H1 (cell line): ENCODE data around the gene KCNMB2. TPM values are rescaled to one million over a fixed set of nuclear protein-coding genes. Genes with fewer than 3 reads are reported as not detected.

Source experiments
- CTCF ChIA-PET: fragments of 300-600 bp; sonication (Branson Sonifier 250); formaldehyde crosslinking; loops from one replicate; lab custom pipeline; 2021; ENCODE audit not compliant: partially characterized antibody; lab: Charles Lee
- POLR2A ChIA-PET: fragments of 300-600 bp; sonication (Branson Sonifier 250); formaldehyde crosslinking; loops from one replicate; lab custom pipeline; 2021; ENCODE audit warnings: inconsistent platforms; ENCODE audit not compliant: partially characterized antibody; lab: Charles Lee
- DNase-seq, 2 experiments: peaks; one replicate each; pipeline versions ENCODE4 v3.0.0 to v3.0.0-alpha.2; 2010 to 2022; ENCODE audit warnings: low spot score in 2 of 2, low read depth in 1 of 2, mixed read lengths in 1 of 2
- FAIRE-seq: peaks from 2 replicates; lab custom pipeline; 2011; peaks lifted over from hg19 to GRCh38; lab: Jason Lieb, UNC
- H2AFZ ChIP-seq: 2 replicates; pipeline ENCODE4 v1.8.1; 2012; ENCODE audit warnings: low read length, inconsistent platforms
- H2AK5ac ChIP-seq: 2 replicates; pipeline ENCODE4 v1.6.1; 2013; ENCODE audit warnings: low read depth, low read length
- H2BK120ac ChIP-seq: replicated peaks from 2 replicates; pipeline ENCODE3; 2013; ENCODE audit warnings: low read depth, low read length, inconsistent platforms
- H2BK12ac ChIP-seq: 2 replicates; pipeline ENCODE4 v1.6.1; 2013; ENCODE audit warnings: low read depth, low read length
- H2BK15ac ChIP-seq: 2 replicates; pipeline ENCODE4 v1.6.1; 2013; ENCODE audit warnings: low read length
- H2BK20ac ChIP-seq: 2 replicates; pipeline ENCODE4 v1.6.1; 2013; ENCODE audit warnings: low read length
- H2BK5ac ChIP-seq: 2 replicates; pipeline ENCODE4 v1.6.1; 2013; ENCODE audit warnings: low read depth, low read length
- H3K14ac ChIP-seq: 2 replicates; pipeline ENCODE4 v1.6.1; 2013; ENCODE audit warnings: inconsistent platforms; ENCODE audit not compliant: insufficient read length
- H3K18ac ChIP-seq: 2 replicates; pipeline ENCODE4 v1.6.1; 2013; ENCODE audit warnings: low read length; ENCODE audit errors: extremely low read depth
- H3K23ac ChIP-seq: 2 replicates; pipeline ENCODE4 v1.6.1; 2013; ENCODE audit warnings: inconsistent platforms; ENCODE audit not compliant: insufficient read length
- H3K23me2 ChIP-seq: 2 replicates; pipeline ENCODE4 v1.6.1; 2013; ENCODE audit warnings: low read depth, low read length
- H3K27ac ChIP-seq: 2 replicates; pipeline ENCODE4 v1.6.1; 2011; ENCODE audit warnings: low read depth, low read length, inconsistent platforms
- H3K27me3 ChIP-seq, 4 experiments: replicated peaks in 1 of 4; 1 replicate in 1 of 4; 2 replicates in 3 of 4; pipeline versions ENCODE4 v1.6.1 to v1.8.1; 2011 to 2013; ENCODE audit warnings: low read length in 3 of 4, mild to moderate bottlenecking in 3 of 4, inconsistent platforms in 2 of 4, mixed read lengths in 2 of 4, moderate library complexity in 1 of 4; ENCODE audit not compliant: control insufficient read depth in 3 of 4, insufficient read depth in 3 of 4; ENCODE audit errors: extremely low read depth in 1 of 4
- H3K36me3 ChIP-seq, 4 experiments: 2 replicates each; pipeline versions ENCODE4 v1.6.1 to v1.8.1; 2011 to 2013; ENCODE audit warnings: mild to moderate bottlenecking in 4 of 4, low read length in 3 of 4, moderate library complexity in 2 of 4, control low read depth in 1 of 4, inconsistent platforms in 1 of 4; ENCODE audit not compliant: insufficient read depth in 4 of 4, control insufficient read depth in 2 of 4
- H3K4ac ChIP-seq: replicated peaks from 2 replicates; pipeline ENCODE3; 2013; ENCODE audit warnings: low read length, low read depth, mixed read lengths, inconsistent platforms; ENCODE audit not compliant: insufficient read length
- H3K4me1 ChIP-seq, 4 experiments: replicated peaks in 1 of 4; 1 replicate in 1 of 4; 2 replicates in 3 of 4; pipeline versions ENCODE4 v1.6.1 to v1.8.1; 2011 to 2013; ENCODE audit warnings: low read length in 3 of 4, inconsistent platforms in 2 of 4, mixed read lengths in 1 of 4; ENCODE audit not compliant: insufficient read depth in 4 of 4, control insufficient read depth in 3 of 4
- H3K4me2 ChIP-seq, 2 experiments: 2 replicates each; pipeline versions ENCODE4 v1.6.1 to v1.8.1; 2011 to 2013; ENCODE audit warnings: low read depth in 2 of 2, low read length in 2 of 2, control low read depth in 1 of 2, inconsistent platforms in 1 of 2, mild to moderate bottlenecking in 1 of 2; ENCODE audit not compliant: insufficient read depth in 1 of 2
- H3K4me3 ChIP-seq, 4 experiments: fragments of 200-600, 300-600 bp in 1 of 4; sonication (generic), shearing (Covaris generic), sonication (Bioruptor Twin) in 1 of 4; 2 replicates each; pipeline versions ENCODE4 v1.5.1 to v1.8.1; 2011 to 2016; ENCODE audit warnings: low read length in 4 of 4, low read depth in 3 of 4, control low read depth in 2 of 4, inconsistent platforms in 2 of 4, mild to moderate bottlenecking in 2 of 4, mixed read lengths in 1 of 4, moderate library complexity in 1 of 4; ENCODE audit not compliant: insufficient read depth in 2 of 4; ENCODE audit errors: extremely low read depth in 1 of 4
- H3K56ac ChIP-seq: replicated peaks from 2 replicates; pipeline ENCODE3; 2013; ENCODE audit warnings: low read depth, mild to moderate bottlenecking, mixed read lengths, low read length, inconsistent platforms; ENCODE audit not compliant: insufficient read length
- H3K79me1 ChIP-seq: 2 replicates; pipeline ENCODE4 v1.6.1; 2013; ENCODE audit warnings: low read depth, low read length, control low read depth
- H3K79me2 ChIP-seq, 2 experiments: 2 replicates each; pipeline versions ENCODE4 v1.6.1 to v1.8.1; 2012 to 2013; ENCODE audit warnings: low read length in 2 of 2, mild to moderate bottlenecking in 2 of 2, inconsistent platforms in 1 of 2; ENCODE audit not compliant: insufficient read depth in 2 of 2, control insufficient read depth in 1 of 2
- H3K9ac ChIP-seq, 4 experiments: replicated peaks in 1 of 4; 1 replicate in 1 of 4; 2 replicates in 3 of 4; pipeline versions ENCODE4 v1.6.1 to v1.8.1; 2011 to 2013; ENCODE audit warnings: low read depth in 3 of 4, low read length in 3 of 4, control low read depth in 2 of 4, mild to moderate bottlenecking in 2 of 4, moderate library complexity in 2 of 4, inconsistent platforms in 1 of 4; ENCODE audit errors: extremely low read depth in 1 of 4
- H3K9me3 ChIP-seq, 2 experiments: 2 replicates each; pipeline versions ENCODE4 v1.6.1 to v1.8.1; 2012 to 2013; ENCODE audit warnings: mild to moderate bottlenecking in 2 of 2, moderate library complexity in 2 of 2, control low read depth in 1 of 2, inconsistent platforms in 1 of 2, low read depth in 1 of 2, low read length in 1 of 2, mixed read lengths in 1 of 2; ENCODE audit not compliant: insufficient read depth in 2 of 2
- H4K20me1 ChIP-seq, 2 experiments: replicated peaks in 1 of 2; 2 replicates each; pipeline versions ENCODE3 to v1.8.1; 2011 to 2013; ENCODE audit warnings: inconsistent platforms in 2 of 2, low read length in 2 of 2, mild to moderate bottlenecking in 1 of 2; ENCODE audit not compliant: insufficient read depth in 2 of 2, control insufficient read depth in 1 of 2
- H4K5ac ChIP-seq: 2 replicates; pipeline ENCODE4 v1.6.1; 2013; ENCODE audit warnings: low read length, low read depth, mixed read lengths, inconsistent platforms; ENCODE audit not compliant: insufficient read length
- H4K8ac ChIP-seq: 2 replicates; pipeline ENCODE4 v1.8.0; 2013; ENCODE audit warnings: mild to moderate bottlenecking, moderate library complexity, low read length, inconsistent platforms; ENCODE audit not compliant: insufficient read depth; ENCODE audit errors: extremely low read depth
- H4K91ac ChIP-seq: replicated peaks from 2 replicates; pipeline ENCODE3; 2013; ENCODE audit warnings: low read length, mixed read lengths, inconsistent platforms; ENCODE audit not compliant: insufficient read length
- ATF2 ChIP-seq: IDR thresholded peaks from 2 replicates; pipeline ENCODE4 v1.6.1; 2012; ENCODE audit warnings: low read length, inconsistent platforms
- CTCF ChIP-seq, 3 experiments: IDR thresholded peaks; 1 replicate in 2 of 3; 2 replicates in 1 of 3; pipeline versions ENCODE4 v1.5.1 to v1.6.1; 2011; ENCODE audit warnings: low read length in 3 of 3, mild to moderate bottlenecking in 3 of 3, inconsistent platforms in 2 of 3, low read depth in 1 of 3, moderate library complexity in 1 of 3; ENCODE audit not compliant: insufficient read depth in 1 of 3; ENCODE audit errors: control extremely low read depth in 1 of 3
- HDAC2 ChIP-seq, 2 experiments: fragments of 300-600 bp in 1 of 2; sonication (generic) in 1 of 2; IDR thresholded peaks; 2 replicates each; pipeline ENCODE4 v1.6.1; 2011 to 2012; ENCODE audit warnings: low read depth in 2 of 2, low read length in 2 of 2, mild to moderate bottlenecking in 2 of 2, moderate library complexity in 2 of 2, borderline replicate concordance in 1 of 2, inconsistent platforms in 1 of 2
- RAD21 ChIP-seq, 2 experiments: IDR thresholded peaks in 1 of 2; conservative IDR thresholded peaks in 1 of 2; 2 replicates each; pipeline ENCODE4 v1.6.1; 2011; ENCODE audit warnings: low read depth in 2 of 2, low read length in 2 of 2, improper control_type of control experiment in 1 of 2, inconsistent platforms in 1 of 2, mild to moderate bottlenecking in 1 of 2, moderate library complexity in 1 of 2
- TBP ChIP-seq: IDR thresholded peaks from 2 replicates; pipeline ENCODE4 v1.6.1; 2011; ENCODE audit warnings: low read depth, low read length, improper control_type of control experiment
- TEAD4 ChIP-seq: IDR thresholded peaks from 2 replicates; pipeline ENCODE4 v1.6.1; 2012; ENCODE audit warnings: low read depth, low read length, inconsistent platforms, mixed read lengths
- WGBS, 2 experiments: shearing (Covaris generic) in 1 of 2; methylation state at CpG; one replicate each; pipeline versions ENCODE4 v1.1.6 to v1.1.7; 2013 to 2015; ENCODE audit warnings: low lambda C conversion rate in 2 of 2, mixed read lengths in 2 of 2, inconsistent platforms in 1 of 2, low coverage in 1 of 2, missing lambda C conversion rate in 1 of 2; ENCODE audit not compliant: insufficient replicate concordance in 2 of 2, insufficient coverage in 1 of 2, insufficient read length in 1 of 2; ENCODE audit errors: extremely low coverage in 1 of 2, missing lambda C conversion rate in 1 of 2; 5-methylcytosine and 5-hydroxymethylcytosine counted together
- polyA plus RNA-seq, 7 experiments: library from polyadenylated mRNA; depleted of rRNA in 3 of 7; stranded (reverse) in 5 of 7; unstranded in 2 of 7; fragments of >200 nt in 5 of 7; fragments of 200-250 nt in 2 of 7; gene quantifications; 1 replicate in 5 of 7; 2 replicates in 1 of 7; 4 replicates in 1 of 7; pipeline versions ENCODE4 v1.2.1 to v1.2.3, GENCODE V29; 2011 to 2013; ENCODE audit warnings: missing spikeins in 2 of 7, mixed read lengths in 2 of 7
- total RNA-seq: library from RNA; stranded (reverse); fragmentation: NEBNext Ultra II Directional; extraction: Animal tissue kit (Norgen Biotek cat#: 25700); gene quantifications from 2 replicates; pipeline ENCODE4 v1.2.1, GENCODE V29; 2021

Gene KCNMB2
- total and polyA plus RNA-seq, 2 of the 8 experiments (the other 6 are each of a cell fraction or from before 2014, with no cell fraction given) = not detected

- Histone ChIP-seq H3K23me2 (no peaks in the 10 kb centered on the region), H4K8ac (no peak overlapping the region), H3K27ac (no peak overlapping the region), H3K4me3 (no peak overlapping the region), H2AK5ac (no peak overlapping the region), H3K79me2 (no peaks in the 10 kb centered on the region), H3K4me1 (no peaks in the 10 kb centered on the region; a peak in 1 of 7 replicates), H3K4me2 (no peak overlapping the region), H3K27me3 (no peaks in the 10 kb centered on the region), H3K23ac (no peak overlapping the region), H2BK12ac (no peak overlapping the region), H4K20me1 (peaks cover 0 to 2% of the 10 kb centered on the region in 2 experiments), H2BK20ac (no peak overlapping the region), H4K5ac (no peak overlapping the region), H3K4ac (no peak overlapping the region), H4K91ac (no peak overlapping the region), H3K14ac (no peak overlapping the region), H3K56ac (no peak overlapping the region), H3K79me1 (0 out of 2 replicates have a peak, but pooled peaks cover 3% of the 10 kb centered on the region), H2AFZ (no peak overlapping the region), H2BK120ac (no peak overlapping the region), H2BK5ac (no peak overlapping the region), H3K9me3 (no peaks in the 10 kb centered on the region), H2BK15ac (no peak overlapping the region), H3K9ac (no peak overlapping the region), H3K36me3 (no peaks in the 10 kb centered on the region), H3K18ac (no peak overlapping the region)
- ChIA-PET POLR2A (no interaction called here), CTCF (interaction anchor here (0.6 to 1.6 kb wide), 2 partner anchors 82 to 527 kb away, joined by 3 to 4 read pairs; no protein-coding TSS in a partner anchor)
- TF ChIP-seq RAD21 (IDR thresholded peaks at IDR 0.05 in 1 of 2, conservative IDR thresholded peaks at IDR 0.05 in 1 of 2; ENCODE audit: low read depth in 2 of 2, low read length in 2 of 2) = peak; percentile 59 to 67
- TF ChIP-seq ATF2 = no peak
- TF ChIP-seq HDAC2 (IDR thresholded peaks at IDR 0.05; ENCODE audit: borderline replicate concordance in 1 of 2, low read depth in 2 of 2, low read length in 2 of 2) = no peak
- TF ChIP-seq CTCF (IDR thresholded peaks at IDR 0.05; ENCODE audit: control extremely low read depth in 1 of 3, insufficient read depth in 1 of 3, low read depth in 1 of 3, low read length in 3 of 3) = peak in 2 of 3 experiments; percentile 32 to 39; a peak in 2 of 4 replicates
- TF ChIP-seq TBP = no peak
- TF ChIP-seq TEAD4 = peak; percentile 60; the same call in 1 of the 2 replicates
- FAIRE-seq (no peak), DNase-seq (peak in 1 of 2 experiments; percentile 9)
- 79% methylated on average over 2 of the region's 2 CpGs; no CpG with 5 or more reads in 1 of the 2 experiments for WGBS, 2 experiments
Measured at GRCh38 chr3:178795349-178795748, 259.1 kb downstream of the KCNMB2 start.
